ENCODE data around the gene TTLL1. TPM values are rescaled to one million over a fixed set of nuclear protein-coding genes. Genes with fewer than 3 reads are reported as not detected.

The TTLL1 gene
- polyA plus RNA-seq, 1 experiment: 22.1 TPM

- Histone ChIP-seq H3K36me3 (ENCODE audit: control insufficient read depth, insufficient read depth, low read length) (no peaks in the 10 kb centered on the region), H3K27me3 (ENCODE audit: control insufficient read depth, insufficient read depth, low read length) (no peaks in the 10 kb centered on the region), H3K4me3 (ENCODE audit: low read depth, low read length) (no peak overlapping the region)
- CTCF ChIA-PET: interaction anchor here (0.9 to 2.0 kb wide), 3 partner anchors 19 to 52 kb away, joined by 3 to 7 read pairs (median 7); no protein-coding TSS in a partner anchor
- POLR2A ChIA-PET: no interaction called here
- no peak for TF ChIP-seq CTCF (IDR thresholded peaks at IDR 0.05; ENCODE audit: insufficient read depth, low read depth, low read length)
- DNase-seq (ENCODE audit: low read depth): no peak
Measured at GRCh38 chr22:43008509-43008908, 80.7 kb downstream of the TTLL1 start.

- DNase-seq (ENCODE audit: low read depth): no peak
- Histone ChIP-seq H3K27me3 (ENCODE audit: control insufficient read depth, insufficient read depth, low read length) (no peaks in the 10 kb centered on the region), H3K36me3 (ENCODE audit: control insufficient read depth, insufficient read depth, low read length) (no peaks in the 10 kb centered on the region), H3K4me3 (ENCODE audit: low read depth, low read length) (no peak overlapping the region)
- CTCF ChIA-PET: interaction anchor here (0.7 to 2.0 kb wide), 4 partner anchors 12 to 53 kb away, joined by 3 to 7 read pairs (median 6); no protein-coding TSS in a partner anchor
- POLR2A ChIA-PET: no interaction called here
- TF ChIP-seq CTCF (IDR thresholded peaks at IDR 0.05; ENCODE audit: insufficient read depth, low read depth, low read length): no peak
Measured at GRCh38 chr22:43007519-43008102, 81.6 kb downstream of the TTLL1 start.

- ChIA-PET POLR2A (no interaction called here), CTCF (interaction anchor here (1.6 to 2.0 kb wide), 2 partner anchors 17 to 27 kb away, joined by 6 to 7 read pairs; no protein-coding TSS in a partner anchor)
- no peak for DNase-seq (ENCODE audit: low read depth)
- Histone ChIP-seq H3K27me3 (ENCODE audit: control insufficient read depth, insufficient read depth, low read length) (no peaks in the 10 kb centered on the region), H3K4me3 (ENCODE audit: low read depth, low read length) (no peak overlapping the region), H3K36me3 (ENCODE audit: control insufficient read depth, insufficient read depth, low read length) (no peaks in the 10 kb centered on the region)
- TF ChIP-seq CTCF (IDR thresholded peaks at IDR 0.05; ENCODE audit: insufficient read depth, low read depth, low read length): no peak
Measured at GRCh38 chr22:43006753-43007152, 82.4 kb downstream of the TTLL1 start.

GRCh38 chr22:43006016-43006505, 83.1 kb downstream of the TTLL1 start:
- Histone ChIP-seq H3K4me3 (ENCODE audit: low read depth, low read length) (no peak overlapping the region), H3K36me3 (ENCODE audit: control insufficient read depth, insufficient read depth, low read length) (no peaks in the 10 kb centered on the region), H3K27me3 (ENCODE audit: control insufficient read depth, insufficient read depth, low read length) (no peaks in the 10 kb centered on the region)
- no peak for DNase-seq (ENCODE audit: low read depth)
- TF ChIP-seq CTCF (IDR thresholded peaks at IDR 0.05; ENCODE audit: insufficient read depth, low read depth, low read length): no peak
- CTCF ChIA-PET: interaction anchor here (1.6 kb wide), 1 partner anchor 16 kb away, joined by 6 read pairs; no protein-coding TSS in a partner anchor
- POLR2A ChIA-PET: no interaction called here

- no peaks in the 10 kb centered on the region for H3K36me3 ChIP-seq (ENCODE audit: control insufficient read depth, insufficient read depth, low read length)
- TF ChIP-seq CTCF (IDR thresholded peaks at IDR 0.05; ENCODE audit: insufficient read depth, low read depth, low read length): no peak
- no peaks in the 10 kb centered on the region for H3K27me3 ChIP-seq (ENCODE audit: control insufficient read depth, insufficient read depth, low read length)
- ChIA-PET CTCF (interaction anchor here (0.9 to 1.8 kb wide), 6 partner anchors 9 to 81 kb away, joined by 3 to 8 read pairs (median 4); partner anchors contain the start of gene PACSIN2), POLR2A (interaction anchor here (1.8 kb wide), 1 partner anchor 10 kb away, joined by 5 read pairs; no protein-coding TSS in a partner anchor)
- H3K4me3 ChIP-seq (ENCODE audit: low read depth, low read length): no peak overlapping the region
- DNase-seq (ENCODE audit: low read depth): no peak
Measured at GRCh38 chr22:43005106-43005505, 84.1 kb downstream of the TTLL1 start.

All from BJ (cell line).